ENCODE measurements around the gene MAP3K1.
"Not testable (repeated sequence)": the region's sequence is repeated elsewhere in the genome, so short reads cannot be mapped to it uniquely, and the experiment has no call there.

The MAP3K1 gene

DNA sequence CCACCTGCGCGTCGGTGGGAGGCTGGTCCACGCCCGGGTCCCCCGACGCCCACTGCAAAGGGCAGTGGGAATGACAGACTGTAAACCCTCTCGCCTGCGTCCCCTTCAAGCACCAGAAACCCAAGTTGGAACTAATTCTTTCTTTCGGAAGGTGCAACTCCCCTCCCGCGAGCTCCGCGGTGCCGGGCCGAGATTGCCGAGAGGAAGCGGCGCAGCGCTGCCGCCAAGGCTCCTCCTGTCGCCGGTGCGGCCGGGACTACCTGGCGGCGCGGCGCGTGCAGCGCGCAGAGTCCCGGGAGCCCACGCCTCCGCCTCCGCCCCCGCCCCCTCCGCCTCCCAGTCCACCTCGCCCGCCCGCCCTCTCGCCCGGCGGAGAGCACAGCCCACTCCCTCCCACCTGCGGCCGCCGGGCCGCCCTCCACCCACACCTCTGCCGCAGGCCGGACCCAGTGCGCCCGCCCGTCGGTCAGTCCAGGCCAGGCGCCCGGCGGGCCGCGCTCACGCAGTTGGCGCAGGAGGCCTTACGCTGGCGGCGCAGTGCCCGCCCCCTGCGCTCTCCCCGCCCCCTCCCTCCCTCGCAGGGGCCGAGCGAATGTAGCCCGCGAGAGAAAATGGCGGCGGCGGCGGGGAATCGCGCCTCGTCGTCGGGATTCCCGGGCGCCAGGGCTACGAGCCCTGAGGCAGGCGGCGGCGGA is at the start of gene MAP3K1:
Gene MAP3K1 (plus strand): TSS at position 587 of the 695 bp plus-strand sequence. CDS start 25 bp downstream, at position 612.
- ATAC-seq (replicated peaks; ENCODE audit: extremely low read depth, poor library complexity, severe bottlenecking) (peak; percentile 70), DNase-seq (ENCODE audit: low spot score in 2 of 2) (peak; percentile 71 to 74)
- Mint-ChIP-seq H3K9me3 (no peaks in the 10 kb centered on the region), H3K27ac (ENCODE audit: low read depth) (peak within 1 kb of the TSS; percentile 91), H3K36me3 (ENCODE audit: insufficient read depth) (peaks cover 13% of the 10 kb centered on the region), H3K4me1 (peaks cover 24% of the 10 kb centered on the region), H3K27me3 (no peaks in the 10 kb centered on the region), H3K4me3 (peak within 1 kb of the TSS; percentile 91)

DNA sequence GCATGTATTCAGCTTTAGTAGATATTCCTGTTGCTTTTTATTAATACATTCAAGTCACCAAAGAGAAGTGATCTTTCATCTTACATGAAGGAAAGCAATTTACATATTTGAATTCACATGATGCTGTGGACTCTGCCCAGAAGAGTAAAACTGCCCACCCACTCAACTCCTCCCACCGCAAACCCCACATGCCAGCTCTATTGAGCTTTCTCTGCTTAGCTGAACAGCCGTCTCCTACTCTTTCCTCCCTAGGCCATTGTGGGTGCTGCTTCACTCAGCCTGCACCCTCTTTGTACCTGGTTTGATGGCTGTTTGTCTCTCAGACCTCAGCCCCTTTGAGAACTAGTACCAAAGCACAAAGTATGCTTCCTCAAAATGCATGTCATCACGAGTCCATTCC is 48.4 kb upstream of the MAP3K1 start:
- Mint-ChIP-seq H3K27me3 (peaks cover under 1% of the 10 kb centered on the region), H3K27ac (ENCODE audit: low read depth) (no peak overlapping the region), H3K4me3 (no peak overlapping the region), H3K4me1 (no peaks in the 10 kb centered on the region), H3K9me3 (no peaks in the 10 kb centered on the region), H3K36me3 (ENCODE audit: insufficient read depth) (peaks cover 2% of the 10 kb centered on the region)
- no peak for DNase-seq (ENCODE audit: low spot score in 2 of 2)
- ATAC-seq (replicated peaks; ENCODE audit: extremely low read depth, poor library complexity, severe bottlenecking) = no peak

DNA sequence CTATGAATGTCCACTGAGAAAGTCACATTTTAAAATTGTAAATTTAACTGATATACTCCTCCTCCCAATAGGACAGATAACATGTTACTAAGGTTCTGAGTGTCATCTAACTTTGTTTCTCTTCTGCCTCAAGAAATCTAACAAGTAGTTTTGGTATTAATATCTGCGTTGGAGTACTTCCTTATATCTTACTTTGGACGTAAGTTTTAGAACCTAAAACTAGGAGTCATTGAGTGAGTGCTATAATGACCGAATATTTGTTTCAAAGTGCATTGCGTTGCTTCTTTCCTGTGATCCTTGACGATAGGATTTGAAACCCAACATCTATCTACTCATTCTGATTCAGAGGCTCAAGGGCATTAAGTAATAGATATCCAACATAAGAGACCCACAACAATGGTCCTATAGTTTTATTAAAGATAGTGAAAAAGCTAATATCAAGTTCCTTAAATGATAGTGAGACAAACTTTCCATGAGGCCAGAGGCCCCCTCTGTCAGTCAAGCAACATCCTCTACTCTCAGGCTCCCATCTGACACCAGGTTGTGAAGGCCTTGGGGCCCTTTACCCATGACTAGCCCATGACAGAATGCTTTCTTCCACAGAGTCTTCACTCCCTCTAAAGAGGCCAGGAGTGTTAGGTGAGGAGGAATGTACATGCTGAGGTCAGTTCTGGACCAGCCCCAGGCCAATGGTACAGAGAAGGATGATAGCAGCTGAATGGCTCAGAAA is 45.3 kb upstream of the MAP3K1 start:
- H3K36me3 Mint-ChIP-seq (ENCODE audit: insufficient read depth) = peaks cover 2% of the 10 kb centered on the region
- no peaks in the 10 kb centered on the region for H3K4me1 Mint-ChIP-seq
- no peak overlapping the region for H3K27ac Mint-ChIP-seq (ENCODE audit: low read depth)
- H3K9me3 Mint-ChIP-seq = no peaks in the 10 kb centered on the region
- H3K4me3 Mint-ChIP-seq = no peak overlapping the region
- no peak for ATAC-seq (replicated peaks; ENCODE audit: extremely low read depth, poor library complexity, severe bottlenecking)
- DNase-seq (ENCODE audit: low spot score in 2 of 2) = no peak
- no peaks in the 10 kb centered on the region for H3K27me3 Mint-ChIP-seq

DNA sequence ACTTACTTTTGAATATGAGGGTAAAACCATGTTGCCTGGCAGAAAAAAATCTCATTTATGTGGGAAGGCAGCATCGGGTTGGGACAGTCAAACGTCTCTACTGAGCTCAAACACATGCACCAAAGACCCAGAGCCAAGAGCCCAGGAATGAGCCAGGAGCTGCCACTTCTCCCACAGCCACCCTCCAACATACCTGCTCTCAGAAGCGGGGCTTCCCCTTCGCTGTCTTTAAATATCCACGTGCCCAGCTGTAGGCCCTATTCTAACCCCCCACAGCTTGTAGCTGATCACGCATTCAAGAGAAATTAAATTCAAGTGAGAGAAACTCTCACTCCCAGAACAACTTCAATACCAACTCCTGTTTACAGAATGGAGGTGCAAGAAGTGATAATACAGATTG is 42.6 kb upstream of the MAP3K1 start:
- Mint-ChIP-seq H3K36me3 (ENCODE audit: insufficient read depth) (peaks cover 2% of the 10 kb centered on the region), H3K4me1 (no peaks in the 10 kb centered on the region), H3K4me3 (no peak overlapping the region), H3K27ac (ENCODE audit: low read depth) (no peak overlapping the region), H3K27me3 (no peaks in the 10 kb centered on the region), H3K9me3 (no peaks in the 10 kb centered on the region)
- DNase-seq (ENCODE audit: low spot score in 2 of 2) (no peak), ATAC-seq (replicated peaks; ENCODE audit: extremely low read depth, poor library complexity, severe bottlenecking) (no peak)

DNA sequence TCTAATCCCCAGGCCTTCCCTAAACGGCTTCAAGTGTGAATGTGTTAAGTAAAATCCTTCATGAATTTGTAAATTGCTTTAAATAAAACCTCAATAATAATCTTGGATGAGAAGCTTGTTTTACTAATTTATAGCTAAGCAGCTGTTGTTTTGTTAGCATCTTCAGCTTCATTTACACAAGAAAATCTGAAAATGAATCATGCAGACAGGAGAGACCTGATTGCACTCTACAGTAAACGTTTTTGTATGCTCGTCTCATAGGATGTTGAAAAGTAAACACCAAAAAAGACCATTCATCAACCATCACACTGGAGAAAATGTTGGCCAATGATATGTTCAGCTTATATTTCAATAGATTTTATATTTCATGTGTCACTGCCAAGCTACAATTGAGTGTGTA is 40.4 kb upstream of the MAP3K1 start:
- no peaks in the 10 kb centered on the region for H3K4me1 Mint-ChIP-seq
- no peak overlapping the region for H3K4me3 Mint-ChIP-seq
- ATAC-seq (replicated peaks; ENCODE audit: extremely low read depth, poor library complexity, severe bottlenecking) (no peak), DNase-seq (ENCODE audit: low spot score in 2 of 2) (no peak)
- no peak overlapping the region for H3K27ac Mint-ChIP-seq (ENCODE audit: low read depth)
- H3K36me3 Mint-ChIP-seq (ENCODE audit: insufficient read depth) = peaks cover 2% of the 10 kb centered on the region
- peaks cover 16% of the 10 kb centered on the region for H3K27me3 Mint-ChIP-seq
- no peaks in the 10 kb centered on the region for H3K9me3 Mint-ChIP-seq

DNA sequence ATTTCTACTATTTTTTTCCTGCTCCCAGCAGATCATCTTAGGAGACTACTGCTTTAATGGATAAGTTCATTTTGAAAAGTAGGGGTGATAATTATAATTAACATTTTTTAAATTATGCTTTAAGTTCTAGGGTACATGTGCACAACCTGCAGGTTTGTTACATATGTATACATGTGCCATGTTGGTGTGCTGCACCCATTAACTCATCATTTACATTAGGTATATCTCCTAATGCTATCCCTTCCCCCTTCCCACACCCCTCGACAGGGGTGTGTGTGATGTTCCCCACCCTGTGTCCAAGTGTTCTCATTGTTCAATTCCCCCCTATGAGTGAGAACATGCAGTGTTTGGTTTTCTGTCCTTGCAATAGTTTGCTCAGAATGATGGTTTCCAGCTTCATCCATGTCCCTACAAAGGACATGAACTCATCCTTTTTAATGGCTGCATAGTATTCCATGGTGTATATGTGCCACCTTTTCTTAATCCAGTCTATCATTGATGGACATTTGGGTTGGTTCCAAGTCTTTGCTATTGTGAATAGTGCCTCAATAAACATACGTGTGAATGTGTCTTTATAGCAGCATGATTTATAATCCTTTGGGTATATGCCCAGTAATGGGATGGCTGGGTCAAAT is 39.0 kb upstream of the MAP3K1 start:
- H3K4me3 Mint-ChIP-seq; H3K4me1 Mint-ChIP-seq; H3K9me3 Mint-ChIP-seq; H3K27ac Mint-ChIP-seq (ENCODE audit: low read depth); DNase-seq (ENCODE audit: low spot score in 2 of 2); ATAC-seq (replicated peaks; ENCODE audit: extremely low read depth, poor library complexity, severe bottlenecking); H3K36me3 Mint-ChIP-seq (ENCODE audit: insufficient read depth): not testable (repeated sequence)
- H3K27me3 Mint-ChIP-seq = peaks cover 18% of the 10 kb centered on the region

DNA sequence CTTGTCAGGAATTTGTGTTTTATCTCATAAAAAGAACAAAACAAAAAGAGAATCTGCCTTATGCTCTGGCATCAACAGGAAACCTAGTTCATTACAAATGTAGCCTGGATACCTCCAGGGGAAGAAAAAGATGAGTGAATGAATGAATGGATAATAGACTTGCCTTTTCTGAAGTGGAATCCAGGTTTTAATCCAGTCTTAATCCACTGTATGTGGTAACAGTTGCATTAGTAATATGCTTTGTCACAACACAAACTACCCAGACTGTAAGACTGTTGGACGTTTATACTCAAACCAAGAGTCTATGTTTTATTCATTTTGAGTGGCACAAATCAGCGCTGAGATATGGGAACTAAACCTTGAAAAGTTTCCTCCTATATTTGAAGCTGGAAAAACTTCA is 32.1 kb upstream of the MAP3K1 start:
- Mint-ChIP-seq H3K9me3 (no peaks in the 10 kb centered on the region), H3K27me3 (peaks cover 31% of the 10 kb centered on the region), H3K4me3 (no peak overlapping the region), H3K27ac (ENCODE audit: low read depth) (no peak overlapping the region), H3K36me3 (ENCODE audit: insufficient read depth) (peaks cover 2% of the 10 kb centered on the region), H3K4me1 (no peaks in the 10 kb centered on the region)
- no peak for ATAC-seq (replicated peaks; ENCODE audit: extremely low read depth, poor library complexity, severe bottlenecking)
- no peak for DNase-seq (ENCODE audit: low spot score in 2 of 2)

DNA sequence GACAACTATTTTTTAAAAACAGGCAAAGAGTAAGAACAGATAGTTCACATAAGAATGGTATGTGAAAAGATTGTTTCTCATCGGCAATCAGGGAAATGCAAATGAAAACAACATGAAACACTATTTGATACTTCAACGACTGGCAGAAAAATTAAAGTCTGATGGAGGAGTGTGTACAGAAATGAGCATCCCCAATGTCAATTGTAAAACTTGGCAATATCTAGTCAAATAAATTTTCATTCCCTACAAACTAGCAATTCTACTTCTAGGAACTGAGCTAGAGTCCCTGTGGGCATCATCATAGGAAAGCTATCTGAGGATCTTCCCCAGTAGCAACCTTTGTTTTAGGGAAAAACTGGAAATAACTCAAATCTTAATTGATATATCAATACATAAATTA is 29.0 kb upstream of the MAP3K1 start:
- Mint-ChIP-seq H3K4me3 (no peak overlapping the region), H3K9me3 (no peaks in the 10 kb centered on the region), H3K27ac (ENCODE audit: low read depth) (no peak overlapping the region), H3K27me3 (peaks cover 12% of the 10 kb centered on the region), H3K4me1 (no peaks in the 10 kb centered on the region), H3K36me3 (ENCODE audit: insufficient read depth) (peaks cover 2% of the 10 kb centered on the region)
- DNase-seq (ENCODE audit: low spot score in 2 of 2) (no peak), ATAC-seq (replicated peaks; ENCODE audit: extremely low read depth, poor library complexity, severe bottlenecking) (no peak)

DNA sequence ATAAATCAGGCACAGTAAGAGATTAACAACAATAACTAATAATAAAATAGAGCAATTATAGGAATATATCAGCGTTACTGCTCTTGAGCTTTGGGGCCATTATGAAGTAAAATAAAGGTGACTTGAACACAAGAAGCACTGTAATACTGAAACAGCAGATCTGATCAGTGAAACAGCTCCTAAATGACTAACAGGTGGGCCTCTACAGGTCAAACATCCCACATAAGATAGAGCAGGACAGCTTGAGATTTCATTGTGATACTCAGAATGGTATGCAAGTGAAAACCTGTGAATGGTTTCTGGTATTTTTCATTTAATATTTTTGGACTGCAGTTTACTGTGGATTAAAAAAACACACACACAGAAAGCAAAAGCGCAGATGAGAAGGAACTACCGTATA is 24.0 kb upstream of the MAP3K1 start:
- no peaks in the 10 kb centered on the region for H3K9me3 Mint-ChIP-seq
- no peak for ATAC-seq (replicated peaks; ENCODE audit: extremely low read depth, poor library complexity, severe bottlenecking)
- H3K4me3 Mint-ChIP-seq = no peak overlapping the region
- H3K27me3 Mint-ChIP-seq = peaks cover 7% of the 10 kb centered on the region
- no peak for DNase-seq (ENCODE audit: low spot score in 2 of 2)
- no peaks in the 10 kb centered on the region for H3K36me3 Mint-ChIP-seq (ENCODE audit: insufficient read depth)
- no peak overlapping the region for H3K27ac Mint-ChIP-seq (ENCODE audit: low read depth)
- no peaks in the 10 kb centered on the region for H3K4me1 Mint-ChIP-seq

DNA sequence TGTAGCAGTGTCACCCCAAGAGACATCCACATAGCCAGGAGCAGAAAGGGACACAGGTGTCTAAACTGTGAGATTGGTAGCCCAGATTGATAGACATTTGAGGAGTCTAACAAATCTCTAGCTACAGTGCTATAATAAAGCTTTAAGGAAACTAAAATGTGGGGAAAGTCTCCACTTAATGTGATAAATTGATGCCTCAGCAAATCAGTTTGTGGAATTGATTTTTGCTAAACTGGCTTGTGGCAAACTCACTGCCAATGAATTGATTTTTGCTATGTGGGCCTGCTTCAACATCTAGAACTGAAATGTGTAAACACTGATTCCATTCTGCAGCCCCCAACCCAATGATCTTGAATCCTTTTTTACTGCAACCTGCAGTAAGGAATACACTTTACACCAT is 16.8 kb upstream of the MAP3K1 start:
- H3K4me3 Mint-ChIP-seq = no peak overlapping the region
- DNase-seq (ENCODE audit: low spot score in 2 of 2) (no peak), ATAC-seq (replicated peaks; ENCODE audit: extremely low read depth, poor library complexity, severe bottlenecking) (no peak)
- H3K4me1 Mint-ChIP-seq = peaks cover 1% of the 10 kb centered on the region
- no peaks in the 10 kb centered on the region for H3K9me3 Mint-ChIP-seq
- H3K36me3 Mint-ChIP-seq (ENCODE audit: insufficient read depth) = peaks cover 2% of the 10 kb centered on the region
- H3K27ac Mint-ChIP-seq (ENCODE audit: low read depth) = no peak overlapping the region
- H3K27me3 Mint-ChIP-seq = peaks cover 25% of the 10 kb centered on the region

DNA sequence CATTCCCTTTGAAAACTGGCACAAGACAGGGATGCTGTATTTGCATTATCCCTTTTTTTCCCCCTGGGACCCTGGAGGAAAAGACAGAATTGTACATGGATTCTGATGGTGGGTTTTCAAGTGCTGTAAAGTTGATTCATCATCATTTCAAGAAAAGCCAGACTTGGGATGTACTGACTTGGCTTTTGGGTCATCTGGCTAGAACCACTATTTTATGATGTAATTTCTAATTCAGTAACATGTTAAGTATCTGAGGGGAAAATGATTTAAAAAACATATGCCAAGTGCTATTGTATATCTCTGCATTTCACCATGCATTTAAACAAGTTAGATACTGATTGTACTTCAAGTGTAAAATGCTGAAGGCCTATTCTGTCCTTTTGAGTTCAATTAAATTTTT is 15.2 kb upstream of the MAP3K1 start:
- H3K4me3 Mint-ChIP-seq = no peak overlapping the region
- ATAC-seq (replicated peaks; ENCODE audit: extremely low read depth, poor library complexity, severe bottlenecking) = no peak
- H3K4me1 Mint-ChIP-seq = peaks cover 10% of the 10 kb centered on the region
- peaks cover 2% of the 10 kb centered on the region for H3K36me3 Mint-ChIP-seq (ENCODE audit: insufficient read depth)
- no peaks in the 10 kb centered on the region for H3K9me3 Mint-ChIP-seq
- peaks cover 25% of the 10 kb centered on the region for H3K27me3 Mint-ChIP-seq
- no peak overlapping the region for H3K27ac Mint-ChIP-seq (ENCODE audit: low read depth)
- DNase-seq (ENCODE audit: low spot score in 2 of 2) = no peak

DNA sequence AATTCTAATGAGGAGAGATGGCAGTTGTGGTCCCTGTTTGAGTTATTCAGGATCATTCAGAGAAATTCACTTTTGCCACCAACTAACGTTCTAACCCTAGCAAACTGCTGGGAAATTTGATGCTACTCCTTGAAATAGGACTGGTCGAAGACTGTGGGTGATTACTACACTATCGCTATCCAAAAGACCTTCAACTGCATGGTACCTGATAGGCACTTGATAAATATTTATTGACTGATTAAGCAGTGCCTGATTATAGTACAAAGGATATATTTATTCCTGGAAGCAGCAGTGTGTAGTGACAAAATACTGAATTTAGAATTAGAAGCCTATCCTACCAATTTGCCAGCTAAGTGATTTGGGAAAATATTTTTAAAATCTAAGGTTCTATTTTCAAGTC is 14.1 kb upstream of the MAP3K1 start:
- no peak overlapping the region for H3K4me3 Mint-ChIP-seq
- peaks cover 20% of the 10 kb centered on the region for H3K27me3 Mint-ChIP-seq
- no peaks in the 10 kb centered on the region for H3K9me3 Mint-ChIP-seq
- peaks cover 10% of the 10 kb centered on the region for H3K4me1 Mint-ChIP-seq
- no peak overlapping the region for H3K27ac Mint-ChIP-seq (ENCODE audit: low read depth)
- ATAC-seq (replicated peaks; ENCODE audit: extremely low read depth, poor library complexity, severe bottlenecking) (no peak), DNase-seq (ENCODE audit: low spot score in 2 of 2) (no peak)
- peaks cover 2% of the 10 kb centered on the region for H3K36me3 Mint-ChIP-seq (ENCODE audit: insufficient read depth)

DNA sequence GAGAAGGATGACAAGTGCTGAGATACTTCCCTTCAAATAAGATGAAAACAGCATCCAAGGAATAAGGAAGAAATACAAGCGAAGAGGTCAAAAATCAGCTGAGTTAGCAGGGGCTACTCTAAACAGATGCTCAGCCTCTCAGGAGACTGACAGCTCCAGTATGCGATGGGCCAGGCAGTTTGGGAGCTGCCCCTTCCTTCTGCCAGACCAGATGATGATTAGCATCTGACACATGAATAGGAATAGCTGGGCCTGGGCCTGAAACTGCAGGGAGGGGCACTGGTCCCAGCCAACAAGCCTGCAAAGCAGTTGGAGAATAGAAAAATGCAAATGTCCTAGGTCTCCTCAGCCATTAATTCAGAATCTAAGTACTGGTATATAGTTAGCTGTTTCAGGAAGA is 13.1 kb upstream of the MAP3K1 start:
- Mint-ChIP-seq H3K4me1 (peaks cover 10% of the 10 kb centered on the region), H3K27ac (ENCODE audit: low read depth) (no peak overlapping the region), H3K27me3 (peaks cover 11% of the 10 kb centered on the region)

More for the DNA sequence above, 13.1 kb upstream of the MAP3K1 start:
- H3K9me3 Mint-ChIP-seq = no peaks in the 10 kb centered on the region
- H3K4me3 Mint-ChIP-seq = no peak overlapping the region
- no peak for ATAC-seq (replicated peaks; ENCODE audit: extremely low read depth, poor library complexity, severe bottlenecking)
- DNase-seq (ENCODE audit: low spot score in 2 of 2) = no peak
- peaks cover 2% of the 10 kb centered on the region for H3K36me3 Mint-ChIP-seq (ENCODE audit: insufficient read depth)
